ENCODE measurements around the gene DNAJB4. TPM values are rescaled to one million over a fixed set of nuclear protein-coding genes. Genes with fewer than 3 reads are reported as not detected.

The DNAJB4 gene
- total and polyA plus RNA-seq, 2 of the 13 experiments (the other 11 are each of a cell fraction or from before 2014, with no cell fraction given) = 4.4 to 18.6 TPM

DNA sequence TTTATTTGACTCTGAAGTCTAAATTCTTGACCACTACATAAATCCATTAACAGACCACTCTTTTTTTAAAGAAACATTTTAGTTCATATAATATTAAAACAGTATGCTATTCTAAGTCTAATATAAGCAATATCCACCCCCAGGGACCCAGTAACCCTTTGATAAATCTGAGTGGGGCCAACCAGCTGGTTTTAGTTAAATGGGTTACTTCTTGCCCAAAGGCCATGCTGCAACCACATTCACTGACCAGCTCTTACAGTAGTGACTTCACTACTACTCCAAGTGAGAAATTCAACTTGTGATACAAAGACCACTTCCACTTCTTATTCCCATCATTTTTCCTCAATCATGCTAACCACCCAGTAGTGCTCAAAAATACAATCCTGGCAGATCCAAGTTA lies 46.3 kb upstream of the DNAJB4 start:
- FAIRE-seq (no peak), DNase-seq (ENCODE audit: low spot score) (no peak)
- no peak for TF ChIP-seq MTF1 (CRISPR knock-in tag; IDR thresholded peaks at IDR 0.05)
- TF ChIP-seq, protein P1, sequence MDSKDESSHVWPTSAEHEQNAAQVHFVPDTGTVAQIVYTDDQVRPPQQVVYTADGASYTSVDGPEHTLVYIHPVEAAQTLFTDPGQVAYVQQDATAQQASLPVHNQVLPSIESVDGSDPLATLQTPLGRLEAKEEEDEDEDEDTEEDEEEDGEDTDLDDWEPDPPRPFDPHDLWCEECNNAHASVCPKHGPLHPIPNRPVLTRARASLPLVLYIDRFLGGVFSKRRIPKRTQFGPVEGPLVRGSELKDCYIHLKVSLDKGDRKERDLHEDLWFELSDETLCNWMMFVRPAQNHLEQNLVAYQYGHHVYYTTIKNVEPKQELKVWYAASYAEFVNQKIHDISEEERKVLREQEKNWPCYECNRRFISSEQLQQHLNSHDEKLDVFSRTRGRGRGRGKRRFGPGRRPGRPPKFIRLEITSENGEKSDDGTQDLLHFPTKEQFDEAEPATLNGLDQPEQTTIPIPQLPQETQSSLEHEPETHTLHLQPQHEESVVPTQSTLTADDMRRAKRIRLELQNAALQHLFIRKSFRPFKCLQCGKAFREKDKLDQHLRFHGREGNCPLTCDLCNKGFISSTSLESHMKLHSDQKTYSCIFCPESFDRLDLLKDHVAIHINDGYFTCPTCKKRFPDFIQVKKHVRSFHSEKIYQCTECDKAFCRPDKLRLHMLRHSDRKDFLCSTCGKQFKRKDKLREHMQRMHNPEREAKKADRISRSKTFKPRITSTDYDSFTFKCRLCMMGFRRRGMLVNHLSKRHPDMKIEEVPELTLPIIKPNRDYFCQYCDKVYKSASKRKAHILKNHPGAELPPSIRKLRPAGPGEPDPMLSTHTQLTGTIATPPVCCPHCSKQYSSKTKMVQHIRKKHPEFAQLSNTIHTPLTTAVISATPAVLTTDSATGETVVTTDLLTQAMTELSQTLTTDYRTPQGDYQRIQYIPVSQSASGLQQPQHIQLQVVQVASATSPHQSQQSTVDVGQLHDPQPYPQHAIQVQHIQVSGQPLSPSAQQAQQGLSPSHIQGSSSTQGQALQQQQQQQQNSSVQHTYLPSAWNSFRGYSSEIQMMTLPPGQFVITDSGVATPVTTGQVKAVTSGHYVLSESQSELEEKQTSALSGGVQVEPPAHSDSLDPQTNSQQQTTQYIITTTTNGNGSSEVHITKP (CRISPR knock-in tag; IDR thresholded peaks at IDR 0.05; ENCODE audit: low read depth) = no peak
- TF ChIP-seq ZNF484 (CRISPR knock-in tag; IDR thresholded peaks at IDR 0.05; ENCODE audit: borderline replicate concordance, low read depth) = no peak
- TF ChIP-seq GTF3A (CRISPR knock-in tag; conservative IDR thresholded peaks at IDR 0.05) = no peak
- TF ChIP-seq TGIF2 (CRISPR knock-in tag; IDR thresholded peaks at IDR 0.05) = no peak
- no peak for TF ChIP-seq ZNF230 (CRISPR knock-in tag; IDR thresholded peaks at IDR 0.05)
- no peak for TF ChIP-seq ZNF605 (CRISPR knock-in tag; IDR thresholded peaks at IDR 0.05)
- TF ChIP-seq REL (CRISPR knock-in tag; conservative IDR thresholded peaks at IDR 0.05) = no peak
- TF ChIP-seq TAF15 (IDR thresholded peaks at IDR 0.05; ENCODE audit: low read depth, low read length, poor library complexity, severe bottlenecking) = no peak
- TF ChIP-seq, protein P2, sequence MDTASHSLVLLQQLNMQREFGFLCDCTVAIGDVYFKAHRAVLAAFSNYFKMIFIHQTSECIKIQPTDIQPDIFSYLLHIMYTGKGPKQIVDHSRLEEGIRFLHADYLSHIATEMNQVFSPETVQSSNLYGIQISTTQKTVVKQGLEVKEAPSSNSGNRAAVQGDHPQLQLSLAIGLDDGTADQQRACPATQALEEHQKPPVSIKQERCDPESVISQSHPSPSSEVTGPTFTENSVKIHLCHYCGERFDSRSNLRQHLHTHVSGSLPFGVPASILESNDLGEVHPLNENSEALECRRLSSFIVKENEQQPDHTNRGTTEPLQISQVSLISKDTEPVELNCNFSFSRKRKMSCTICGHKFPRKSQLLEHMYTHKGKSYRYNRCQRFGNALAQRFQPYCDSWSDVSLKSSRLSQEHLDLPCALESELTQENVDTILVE (CRISPR knock-in tag; IDR thresholded peaks at IDR 0.05) = no peak
- TF ChIP-seq, protein P3, sequence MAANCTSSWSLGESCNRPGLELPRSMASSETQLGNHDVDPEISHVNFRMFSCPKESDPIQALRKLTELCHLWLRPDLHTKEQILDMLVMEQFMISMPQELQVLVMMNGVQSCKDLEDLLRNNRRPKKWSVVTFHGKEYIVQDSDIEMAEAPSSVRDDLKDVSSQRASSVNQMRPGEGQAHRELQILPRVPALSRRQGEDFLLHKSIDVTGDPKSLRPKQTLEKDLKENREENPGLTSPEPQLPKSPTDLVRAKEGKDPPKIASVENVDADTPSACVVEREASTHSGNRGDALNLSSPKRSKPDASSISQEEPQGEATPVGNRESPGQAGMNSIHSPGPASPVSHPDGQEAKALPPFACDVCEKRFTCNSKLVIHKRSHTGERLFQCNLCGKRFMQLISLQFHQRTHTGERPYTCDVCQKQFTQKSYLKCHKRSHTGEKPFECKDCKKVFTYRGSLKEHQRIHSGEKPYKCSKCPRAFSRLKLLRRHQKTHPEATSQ (CRISPR knock-in tag; IDR thresholded peaks at IDR 0.05; ENCODE audit: borderline replicate concordance) = no peak
- TF ChIP-seq, protein P4, sequence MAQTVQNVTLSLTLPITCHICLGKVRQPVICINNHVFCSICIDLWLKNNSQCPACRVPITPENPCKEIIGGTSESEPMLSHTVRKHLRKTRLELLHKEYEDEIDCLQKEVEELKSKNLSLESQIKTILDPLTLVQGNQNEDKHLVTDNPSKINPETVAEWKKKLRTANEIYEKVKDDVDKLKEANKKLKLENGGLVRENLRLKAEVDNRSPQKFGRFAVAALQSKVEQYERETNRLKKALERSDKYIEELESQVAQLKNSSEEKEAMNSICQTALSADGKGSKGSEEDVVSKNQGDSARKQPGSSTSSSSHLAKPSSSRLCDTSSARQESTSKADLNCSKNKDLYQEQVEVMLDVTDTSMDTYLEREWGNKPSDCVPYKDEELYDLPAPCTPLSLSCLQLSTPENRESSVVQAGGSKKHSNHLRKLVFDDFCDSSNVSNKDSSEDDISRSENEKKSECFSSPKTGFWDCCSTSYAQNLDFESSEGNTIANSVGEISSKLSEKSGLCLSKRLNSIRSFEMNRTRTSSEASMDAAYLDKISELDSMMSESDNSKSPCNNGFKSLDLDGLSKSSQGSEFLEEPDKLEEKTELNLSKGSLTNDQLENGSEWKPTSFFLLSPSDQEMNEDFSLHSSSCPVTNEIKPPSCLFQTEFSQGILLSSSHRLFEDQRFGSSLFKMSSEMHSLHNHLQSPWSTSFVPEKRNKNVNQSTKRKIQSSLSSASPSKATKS (CRISPR knock-in tag; IDR thresholded peaks at IDR 0.05) = no peak
- TF ChIP-seq, protein P5, sequence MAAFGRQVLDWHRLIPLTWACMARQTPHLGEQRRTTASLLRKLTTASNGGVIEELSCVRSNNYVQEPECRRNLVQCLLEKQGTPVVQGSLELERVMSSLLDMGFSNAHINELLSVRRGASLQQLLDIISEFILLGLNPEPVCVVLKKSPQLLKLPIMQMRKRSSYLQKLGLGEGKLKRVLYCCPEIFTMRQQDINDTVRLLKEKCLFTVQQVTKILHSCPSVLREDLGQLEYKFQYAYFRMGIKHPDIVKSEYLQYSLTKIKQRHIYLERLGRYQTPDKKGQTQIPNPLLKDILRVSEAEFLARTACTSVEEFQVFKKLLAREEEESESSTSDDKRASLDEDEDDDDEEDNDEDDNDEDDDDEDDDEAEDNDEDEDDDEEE (CRISPR knock-in tag; IDR thresholded peaks at IDR 0.05) = no peak
- TF ChIP-seq ZNF205 (CRISPR knock-in tag; IDR thresholded peaks at IDR 0.05) = no peak
- TF ChIP-seq, protein P6, sequence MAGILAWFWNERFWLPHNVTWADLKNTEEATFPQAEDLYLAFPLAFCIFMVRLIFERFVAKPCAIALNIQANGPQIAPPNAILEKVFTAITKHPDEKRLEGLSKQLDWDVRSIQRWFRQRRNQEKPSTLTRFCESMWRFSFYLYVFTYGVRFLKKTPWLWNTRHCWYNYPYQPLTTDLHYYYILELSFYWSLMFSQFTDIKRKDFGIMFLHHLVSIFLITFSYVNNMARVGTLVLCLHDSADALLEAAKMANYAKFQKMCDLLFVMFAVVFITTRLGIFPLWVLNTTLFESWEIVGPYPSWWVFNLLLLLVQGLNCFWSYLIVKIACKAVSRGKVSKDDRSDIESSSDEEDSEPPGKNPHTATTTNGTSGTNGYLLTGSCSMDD (CRISPR knock-in tag; IDR thresholded peaks at IDR 0.05) = no peak

More for the DNA sequence above, 46.3 kb upstream of the DNAJB4 start:
- ChIA-PET POLR2A (no interaction called here), CTCF (ENCODE audit: low intra/inter-chr PET ratio, low total read pairs) (no interaction called here)
- no peak overlapping the region for H3K4me3 ChIP-seq (replicated peaks in 1 of 3; ENCODE audit: insufficient read depth in 1 of 3, low read depth in 2 of 3, low read length in 3 of 3)
- no peaks in the 10 kb centered on the region for H3K9me3 ChIP-seq (ENCODE audit: low read length)
- H3K4me1 ChIP-seq (ENCODE audit: insufficient read depth, low read length) = peaks cover 16% of the 10 kb centered on the region
- H4K20me1 ChIP-seq (ENCODE audit: insufficient read depth, low read length) = peaks cover 4% of the 10 kb centered on the region; the same call in 1 of the 2 replicates
- intact Hi-C loops (cut with micrococcal nuclease; ENCODE audit: unreplicated experiment) = no loop called here
- H3K27ac ChIP-seq (ENCODE audit: extremely low read length, insufficient read depth, low read length) = no peak overlapping the region
- ATAC-seq = no peak
- no peaks in the 10 kb centered on the region for H3K27me3 ChIP-seq (ENCODE audit: control insufficient read depth in 1 of 2, insufficient read depth in 2 of 2, low read length in 2 of 2)
- H2AFZ ChIP-seq (ENCODE audit: low read length) = no peak overlapping the region
- no peak overlapping the region for H3K9ac ChIP-seq (ENCODE audit: insufficient read depth, low read depth, low read length)
- in situ Hi-C loops (cut with HindIII; ENCODE audit: extremely low pct_ligation_motif_present, low pct_unique_long_range_greater_than_20kb) = no loop called here
- BruUV-seq (replicated peaks) = no TSS peak
- no peak overlapping the region for H3K4me2 ChIP-seq (ENCODE audit: low read depth, low read length)
- peaks cover 10% of the 10 kb centered on the region for H3K79me2 ChIP-seq (ENCODE audit: insufficient read depth, low read length)
- peaks cover 33 to 92% of the 10 kb centered on the region in 2 experiments for H3K36me3 ChIP-seq (replicated peaks in 1 of 2; ENCODE audit: control insufficient read depth in 1 of 2, insufficient read depth in 2 of 2, low read length in 2 of 2)
